ENCODE data around the gene DELE1. TPM values are rescaled to one million over a fixed set of nuclear protein-coding genes. Genes with fewer than 3 reads are reported as not detected.

Gene DELE1
- total RNA-seq, 1 experiment from 2014 or later = 67.1 TPM

GRCh38 chr5:141965071-141965470, 41.4 kb downstream of the DELE1 start:
- in situ Hi-C loops (cut with HindIII; ENCODE audit: low pct_unique_long_range_greater_than_20kb, low sequenced_read_pairs) = no loop called here
- no peak for DNase-seq (ENCODE audit: low read depth, low spot score)

- in situ Hi-C loops (cut with HindIII; ENCODE audit: low pct_unique_long_range_greater_than_20kb, low sequenced_read_pairs) = no loop called here
- no peak for DNase-seq (ENCODE audit: low read depth, low spot score)
These were observed 42.7 kb downstream of the DELE1 start for GRCh38 chr5:141966275-141966962.

GRCh38 chr5:141966963-141967333, 43.3 kb downstream of the DELE1 start:
- DNase-seq (ENCODE audit: low read depth, low spot score) = no peak
- in situ Hi-C loops (cut with HindIII; ENCODE audit: low pct_unique_long_range_greater_than_20kb, low sequenced_read_pairs) = no loop called here

- peak; percentile 93 for DNase-seq (ENCODE audit: low read depth, low spot score)
- in situ Hi-C loops (cut with HindIII; ENCODE audit: low pct_unique_long_range_greater_than_20kb, low sequenced_read_pairs) = no loop called here
These were observed 45.4 kb downstream of the DELE1 start, which contains the start of gene RNF14 for GRCh38 chr5:141968914-141969608. TSS of gene RNF14 (plus strand) at chr5:141969105. CDS start at chr5:141973589, 4,484 bp downstream.

- in situ Hi-C loops (cut with HindIII; ENCODE audit: low pct_unique_long_range_greater_than_20kb, low sequenced_read_pairs) = no loop called here
- peak; percentile 89 for DNase-seq (ENCODE audit: low read depth, low spot score)
These were observed 46.4 kb downstream of the DELE1 start for GRCh38 chr5:141969783-141970771.

- no peak for DNase-seq (ENCODE audit: low read depth, low spot score)
- in situ Hi-C loops (cut with HindIII; ENCODE audit: low pct_unique_long_range_greater_than_20kb, low sequenced_read_pairs) = no loop called here
These were observed 50.4 kb downstream of the DELE1 start for GRCh38 chr5:141973871-141974595.

- in situ Hi-C loops (cut with HindIII; ENCODE audit: low pct_unique_long_range_greater_than_20kb, low sequenced_read_pairs) = no loop called here
- DNase-seq (ENCODE audit: low read depth, low spot score) = no peak
These were observed 52.5 kb downstream of the DELE1 start for GRCh38 chr5:141976176-141976575.

- in situ Hi-C loops (cut with HindIII; ENCODE audit: low pct_unique_long_range_greater_than_20kb, low sequenced_read_pairs) = no loop called here
- DNase-seq (ENCODE audit: low read depth, low spot score) = no peak
These were observed 54.7 kb downstream of the DELE1 start for GRCh38 chr5:141978389-141978788.

GRCh38 chr5:141982626-141983025, 59.0 kb downstream of the DELE1 start:
- DNase-seq (ENCODE audit: low read depth, low spot score) = no peak
- in situ Hi-C loops (cut with HindIII; ENCODE audit: low pct_unique_long_range_greater_than_20kb, low sequenced_read_pairs) = no loop called here

- in situ Hi-C loops (cut with HindIII; ENCODE audit: low pct_unique_long_range_greater_than_20kb, low sequenced_read_pairs) = no loop called here
- no peak for DNase-seq (ENCODE audit: low read depth, low spot score)
These were observed 62.4 kb downstream of the DELE1 start for GRCh38 chr5:141986072-141986471.

GRCh38 chr5:141989720-141990119, 66.0 kb downstream of the DELE1 start:
- no peak for DNase-seq (ENCODE audit: low read depth, low spot score)
- in situ Hi-C loops (cut with HindIII; ENCODE audit: low pct_unique_long_range_greater_than_20kb, low sequenced_read_pairs) = no loop called here

Other genes starting within 250 kb of the DELE1 start
- gene ARAP3, start 241.6 kb upstream of the DELE1 start, total RNA-seq (2014; rRNA removed; shearing (Covaris generic)) = 0.48 and 1.0 TPM in 2 replicates
- 1.3 and 2.7 TPM in 2 replicates for gene PCDH1, start 45.5 kb upstream of the DELE1 start, total RNA-seq (2014; rRNA removed; shearing (Covaris generic))
- not detected in 2 replicates for gene PCDH12, start 34.3 kb downstream of the DELE1 start, total RNA-seq (2014; rRNA removed; shearing (Covaris generic))
- 213 and 228 TPM in 2 replicates for gene RNF14, start 45.2 kb downstream of the DELE1 start, total RNA-seq (2014; rRNA removed; shearing (Covaris generic))
- gene GNPDA1, start 89.2 kb downstream of the DELE1 start, total RNA-seq (2014; rRNA removed; shearing (Covaris generic)) = 206 and 211 TPM in 2 replicates
- 38.6 and 41.8 TPM in 2 replicates for gene NDFIP1, start 184.9 kb downstream of the DELE1 start, total RNA-seq (2014; rRNA removed; shearing (Covaris generic))

All from SK-MEL-5 (cell line).